Coronary artery (tissue), 2 donors: ENCODE data around the gene ARL5B.

Experiments used
- DNase-seq: peaks from one replicate; pipeline ENCODE4 v3.0.0-alpha.2; 2017; ENCODE audit warnings: low spot score
- H3K27ac ChIP-seq, 2 donors: fragments of 200-600 bp; sonication (generic); one replicate each; pipeline ENCODE4 v1.5.1; 2016 to 2019
- H3K4me3 ChIP-seq: fragments of 200-600 bp; sonication (generic); 2 replicates; pipeline ENCODE4 v1.5.1; 2016; ENCODE audit warnings: mild to moderate bottlenecking, moderate library complexity
- CTCF ChIP-seq: fragments of 200-600 bp; sonication (generic); IDR thresholded peaks from one replicate; pipeline ENCODE4 v1.5.1; 2019; ENCODE audit warnings: antibody characterized with exemption

Gene ARL5B

GRCh38 chr10:18687195-18687594 is 28.0 kb downstream of the ARL5B start:
- TF ChIP-seq CTCF: no peak
- no peak for DNase-seq
- Histone ChIP-seq H3K4me3 (no peak overlapping the region), H3K27ac (no peak overlapping the region)

- Histone ChIP-seq H3K4me3 (no peak overlapping the region), H3K27ac (no peak overlapping the region)
- no peak for DNase-seq
- TF ChIP-seq CTCF: no peak
These were observed 28.5 kb downstream of the ARL5B start for GRCh38 chr10:18687706-18688105.

- TF ChIP-seq CTCF: no peak
- no peak for DNase-seq
- Histone ChIP-seq H3K4me3 (no peak overlapping the region), H3K27ac (no peak overlapping the region)
These were observed 30.3 kb downstream of the ARL5B start for GRCh38 chr10:18689498-18689897.

GRCh38 chr10:18690541-18690940 is 31.3 kb downstream of the ARL5B start:
- H3K27ac ChIP-seq: no peak overlapping the region
- no peak for DNase-seq
- no peak overlapping the region for H3K4me3 ChIP-seq
- TF ChIP-seq CTCF: no peak

GRCh38 chr10:18699849-18700840 is 40.9 kb downstream of the ARL5B start:
- no peak for TF ChIP-seq CTCF
- DNase-seq: no peak
- H3K4me3 ChIP-seq: no peak overlapping the region
- no peak overlapping the region for H3K27ac ChIP-seq

- TF ChIP-seq CTCF: no peak
- Histone ChIP-seq H3K27ac (no peak overlapping the region), H3K4me3 (no peak overlapping the region)
- no peak for DNase-seq
These were observed 44.3 kb downstream of the ARL5B start for GRCh38 chr10:18703521-18703920.

GRCh38 chr10:18710201-18710653 is 51.0 kb downstream of the ARL5B start:
- Histone ChIP-seq H3K27ac (no peak overlapping the region), H3K4me3 (no peak overlapping the region)
- no peak for DNase-seq
- no peak for TF ChIP-seq CTCF
